Endothelial cell of umbilical vein (primary cell): ENCODE results near the gene HNRNPL. TPM values are rescaled to one million over a fixed set of nuclear protein-coding genes. Genes with fewer than 3 reads are reported as not detected.

ENCODE experiments used
- BruUV-seq: library from RNA; stranded (reverse); fragments of 400-500 nt; replicated peaks from 2 replicates; lab custom pipeline; 2021; lab: Mats Ljungman, UMichigan
- CTCF ChIA-PET: fragments of 300-600, 350-600 bp; sonication (Branson Sonifier 250); formaldehyde crosslinking; loops from one replicate; lab custom pipeline; 2021; ENCODE audit warnings: antibody characterized with exemption, inconsistent platforms; lab: Charles Lee
- POLR2A ChIA-PET: fragments of 300-600, 350-600 bp; sonication (Branson Sonifier 250); formaldehyde crosslinking; loops from one replicate; lab custom pipeline; 2021; ENCODE audit warnings: antibody characterized with exemption, inconsistent platforms; lab: Charles Lee
- DNase-seq: peaks from one replicate; pipeline ENCODE4 v3.0.0-alpha.2; 2011; ENCODE audit warnings: low read depth, low spot score
- FAIRE-seq: peaks from 2 replicates; lab custom pipeline; 2011; peaks lifted over from hg19 to GRCh38; lab: Jason Lieb, UNC
- H2AFZ ChIP-seq: 2 replicates; pipeline ENCODE4 v1.6.0; 2012; ENCODE audit warnings: low read depth, low read length, control low read depth, inconsistent platforms
- H3K27ac ChIP-seq: 2 replicates; pipeline ENCODE4 v1.5.1; 2011; ENCODE audit warnings: low read depth, mild to moderate bottlenecking, control low read depth, low read length, moderate library complexity; ENCODE audit not compliant: insufficient read depth
- H3K27me3 ChIP-seq, 2 experiments: 2 replicates each; pipeline versions ENCODE4 v1.6.0 to v1.6.1; 2011; ENCODE audit warnings: low read length in 2 of 2, mixed read lengths in 1 of 2; ENCODE audit not compliant: control insufficient read depth in 2 of 2, insufficient read depth in 2 of 2
- H3K36me3 ChIP-seq, 2 experiments: 2 replicates in 1 of 2; 3 replicates in 1 of 2; pipeline ENCODE4 v1.5.1; 2011; ENCODE audit warnings: low read length in 2 of 2, mild to moderate bottlenecking in 1 of 2, moderate library complexity in 1 of 2; ENCODE audit not compliant: control insufficient read depth in 2 of 2, insufficient read depth in 2 of 2; ENCODE audit errors: extremely low read depth in 1 of 2
- H3K4me1 ChIP-seq: 3 replicates; pipeline ENCODE4 v1.5.1; 2011; ENCODE audit warnings: mild to moderate bottlenecking, low read length; ENCODE audit not compliant: control insufficient read depth, insufficient read depth; ENCODE audit errors: extremely low read depth
- H3K4me2 ChIP-seq: 2 replicates; pipeline ENCODE4 v1.6.1; 2011; ENCODE audit warnings: low read length, control low read depth, mixed read lengths; ENCODE audit not compliant: insufficient read depth
- H3K4me3 ChIP-seq, 3 experiments: fragments of 200-600 bp in 1 of 3; sonication (generic), shearing (Covaris generic) in 1 of 3; replicated peaks in 1 of 3; 2 replicates each; pipeline ENCODE4 v1.5.1; 2011 to 2016; ENCODE audit warnings: control low read depth in 3 of 3, low read length in 3 of 3, mild to moderate bottlenecking in 2 of 3, inconsistent platforms in 1 of 3, low read depth in 1 of 3, moderate library complexity in 1 of 3; ENCODE audit not compliant: insufficient read depth in 1 of 3
- H3K79me2 ChIP-seq: 2 replicates; pipeline ENCODE4 v1.6.0; 2012; ENCODE audit warnings: low read length, inconsistent platforms; ENCODE audit not compliant: control insufficient read depth, insufficient read depth
- H3K9ac ChIP-seq: replicated peaks from 2 replicates; pipeline ENCODE3; 2011; ENCODE audit warnings: low read length, control low read depth; ENCODE audit not compliant: insufficient read depth; ENCODE audit errors: extremely low read depth
- H3K9me1 ChIP-seq: replicated peaks from 3 replicates; pipeline ENCODE4 v1.6.0; 2011; ENCODE audit warnings: mild to moderate bottlenecking, low read length; ENCODE audit not compliant: control insufficient read depth, insufficient read depth; ENCODE audit errors: extremely low read depth
- H3K9me3 ChIP-seq: replicated peaks from 2 replicates; pipeline ENCODE4 v1.5.1; 2012; ENCODE audit warnings: low read length, inconsistent platforms; ENCODE audit not compliant: control insufficient read depth, insufficient read depth
- H4K20me1 ChIP-seq: replicated peaks from 2 replicates; pipeline ENCODE3; 2011; ENCODE audit warnings: mild to moderate bottlenecking, low read length; ENCODE audit not compliant: control insufficient read depth, insufficient read depth; ENCODE audit errors: extremely low read depth
- EZH2 ChIP-seq: IDR thresholded peaks from 2 replicates; pipeline ENCODE4 v1.6.1; 2012; ENCODE audit warnings: borderline replicate concordance, low read depth, mild to moderate bottlenecking, moderate library complexity, low read length, inconsistent platforms; ENCODE audit not compliant: severe bottlenecking
- FOS ChIP-seq: IDR thresholded peaks from 2 replicates; pipeline ENCODE4 v1.6.1; 2011; ENCODE audit warnings: mild to moderate bottlenecking, low read length, moderate library complexity, borderline replicate concordance; ENCODE audit not compliant: insufficient read depth
- GATA2 ChIP-seq: IDR thresholded peaks from 2 replicates; pipeline ENCODE4 v1.7.0; 2011; ENCODE audit warnings: low read depth, mild to moderate bottlenecking, moderate library complexity, mixed read lengths, low read length; ENCODE audit not compliant: insufficient read length, insufficient read depth
- JUN ChIP-seq: IDR thresholded peaks from 2 replicates; pipeline ENCODE4 v1.6.1; 2011; ENCODE audit warnings: borderline replicate concordance, low read depth; ENCODE audit not compliant: insufficient read length, insufficient read depth
- MYC ChIP-seq: IDR thresholded peaks from one replicate; pipeline ENCODE4 v1.6.1; 2011; ENCODE audit warnings: mild to moderate bottlenecking, low read depth, low read length
- POLR2A ChIP-seq: IDR thresholded peaks from 2 replicates; pipeline ENCODE4 v1.6.1; 2012; ENCODE audit warnings: low read depth, mild to moderate bottlenecking, control low read depth, low read length
- POLR2AphosphoS5 ChIP-seq: IDR thresholded peaks from 2 replicates; pipeline ENCODE4 v1.6.1; 2012; ENCODE audit warnings: low read depth, mild to moderate bottlenecking, control low read depth, low read length, moderate library complexity; ENCODE audit not compliant: insufficient read depth
- dilution Hi-C: fragments of 300-500 bp; cut with MboI; formaldehyde crosslinking; loops from one replicate; pipeline ENCODE4 v1.15.0; 2019; ENCODE audit warnings: low sequenced_read_pairs; ENCODE audit not compliant: extremely low pct_ligation_motif_present
- intact Hi-C: fragments of 100-400 bp; cut with micrococcal nuclease; formaldehyde crosslinking; loops from one replicate; pipeline ENCODE4 v1.10.0; 2022
- polyA plus RNA-seq, 4 experiments: library from polyadenylated mRNA; depleted of rRNA in 3 of 4; stranded (reverse) in 3 of 4; unstranded in 1 of 4; fragments of >200 nt; gene quantifications; 2 replicates each; pipeline versions ENCODE4 v1.2.1 to v1.2.3, GENCODE V29; 2011 to 2012; ENCODE audit warnings: missing spikeins in 1 of 4
- total RNA-seq: library from RNA; stranded (reverse); gene quantifications from 2 replicates; pipeline ENCODE4 v1.2.3, GENCODE V29; 2021
- TF ChIP-seq, protein P1 (sequence below): IDR thresholded peaks from 2 replicates; pipeline ENCODE4 v1.6.1; 2011; ENCODE audit not compliant: insufficient read depth, insufficient read length
- TF ChIP-seq, protein P2 (sequence below), 2 donors: IDR thresholded peaks; 1 replicate in 1 of 2; 2 replicates in 1 of 2; pipeline ENCODE4 v1.5.1; 2011; ENCODE audit warnings: low read length in 2 of 2, mild to moderate bottlenecking in 2 of 2, moderate library complexity in 2 of 2, control low read depth in 1 of 2, inconsistent platforms in 1 of 2, low read depth in 1 of 2; ENCODE audit not compliant: insufficient read depth in 1 of 2; ENCODE audit errors: extremely low read depth in 1 of 2

HNRNPL gene
- total and polyA plus RNA-seq, 2 donors (not counting 3 experiments of a cell fraction or from before 2014, with no cell fraction given) = 305 to 451 TPM

DNA sequence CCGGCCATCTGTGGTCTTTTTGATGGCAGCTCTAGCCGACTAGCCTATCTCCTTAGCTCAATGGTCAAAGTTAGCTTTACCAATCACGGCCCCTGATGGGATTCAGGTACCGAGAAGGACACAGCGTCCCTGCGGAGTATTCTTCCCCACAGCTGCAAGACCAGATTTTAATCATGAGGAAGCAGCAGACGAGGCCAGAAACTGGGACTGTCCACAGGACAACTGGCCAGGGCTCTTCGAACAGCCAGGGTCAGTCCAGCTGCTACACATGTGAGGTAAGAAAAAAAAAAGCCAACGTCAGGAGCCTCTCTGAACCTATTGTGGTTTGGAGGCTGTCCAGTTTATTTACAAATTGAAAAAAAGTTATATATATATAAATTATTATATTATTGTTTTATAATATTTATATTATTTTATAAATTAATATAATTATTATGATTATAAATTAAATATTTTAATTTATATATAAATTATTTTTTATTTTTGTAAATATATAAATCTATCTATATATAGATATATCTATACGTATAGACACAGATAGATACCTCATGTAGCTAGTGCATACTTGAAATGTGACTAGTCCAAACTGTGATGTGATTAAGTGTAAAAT, 17.5 kb upstream of the HNRNPL start:
- Histone ChIP-seq H3K9ac (no peak overlapping the region), H4K20me1 (no peaks in the 10 kb centered on the region), H3K9me1 (no peaks in the 10 kb centered on the region), H3K9me3 (no peaks in the 10 kb centered on the region), H3K4me3 (no peak overlapping the region), H3K27ac (no peak overlapping the region), H2AFZ (no peak overlapping the region), H3K79me2 (no peaks in the 10 kb centered on the region), H3K4me2 (no peak overlapping the region), H3K4me1 (peaks cover 28% of the 10 kb centered on the region), H3K36me3 (no peaks in the 10 kb centered on the region), H3K27me3 (no peaks in the 10 kb centered on the region)
- TF ChIP-seq, protein P1, sequence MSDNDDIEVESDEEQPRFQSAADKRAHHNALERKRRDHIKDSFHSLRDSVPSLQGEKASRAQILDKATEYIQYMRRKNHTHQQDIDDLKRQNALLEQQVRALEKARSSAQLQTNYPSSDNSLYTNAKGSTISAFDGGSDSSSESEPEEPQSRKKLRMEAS = no peak
- TF ChIP-seq, protein P2, sequence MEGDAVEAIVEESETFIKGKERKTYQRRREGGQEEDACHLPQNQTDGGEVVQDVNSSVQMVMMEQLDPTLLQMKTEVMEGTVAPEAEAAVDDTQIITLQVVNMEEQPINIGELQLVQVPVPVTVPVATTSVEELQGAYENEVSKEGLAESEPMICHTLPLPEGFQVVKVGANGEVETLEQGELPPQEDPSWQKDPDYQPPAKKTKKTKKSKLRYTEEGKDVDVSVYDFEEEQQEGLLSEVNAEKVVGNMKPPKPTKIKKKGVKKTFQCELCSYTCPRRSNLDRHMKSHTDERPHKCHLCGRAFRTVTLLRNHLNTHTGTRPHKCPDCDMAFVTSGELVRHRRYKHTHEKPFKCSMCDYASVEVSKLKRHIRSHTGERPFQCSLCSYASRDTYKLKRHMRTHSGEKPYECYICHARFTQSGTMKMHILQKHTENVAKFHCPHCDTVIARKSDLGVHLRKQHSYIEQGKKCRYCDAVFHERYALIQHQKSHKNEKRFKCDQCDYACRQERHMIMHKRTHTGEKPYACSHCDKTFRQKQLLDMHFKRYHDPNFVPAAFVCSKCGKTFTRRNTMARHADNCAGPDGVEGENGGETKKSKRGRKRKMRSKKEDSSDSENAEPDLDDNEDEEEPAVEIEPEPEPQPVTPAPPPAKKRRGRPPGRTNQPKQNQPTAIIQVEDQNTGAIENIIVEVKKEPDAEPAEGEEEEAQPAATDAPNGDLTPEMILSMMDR (IDR thresholded peaks at IDR 0.05; ENCODE audit: extremely low read depth in 1 of 2, insufficient read depth in 1 of 2, low read depth in 1 of 2, low read length in 2 of 2) = no peak
- no peak for TF ChIP-seq GATA2
- no peak for TF ChIP-seq POLR2A
- no peak for TF ChIP-seq EZH2
- TF ChIP-seq JUN = no peak
- no peak for TF ChIP-seq POLR2AphosphoS5
- no peak for TF ChIP-seq MYC
- no peak for TF ChIP-seq FOS
- DNase-seq (no peak), FAIRE-seq (no peak)
- dilution Hi-C loops = no loop called here
- POLR2A ChIA-PET = no interaction called here
- no TSS peak for BruUV-seq
- intact Hi-C loops = no loop called here
- CTCF ChIA-PET = interaction anchor here (0.7 to 3.8 kb wide), 3 partner anchors 20 to 63 kb away, joined by 3 to 14 read pairs (median 3); partner anchors contain the start of genes MRPS12 and SARS2
